SU-DHL-6 (cell line): ENCODE measurements around the gene ZNF565.

Experiments
- H2AFZ ChIP-seq: fragments of 200-600 bp; sonication (generic); 2 replicates; pipeline ENCODE4 v1.6.1; 2014; ENCODE audit warnings: low read depth, mild to moderate bottlenecking, moderate library complexity, mixed read lengths, antibody characterized with exemption, low read length; ENCODE audit not compliant: severe bottlenecking
- H3F3A ChIP-seq: fragments of 200-600 bp; shearing (Covaris generic); 2 replicates; pipeline ENCODE4 v1.6.0; 2016; ENCODE audit warnings: antibody characterized with exemption, mild to moderate bottlenecking; ENCODE audit not compliant: insufficient read depth
- H3K27ac ChIP-seq: fragments of 200-600 bp; sonication (generic); 2 replicates; pipeline ENCODE4 v1.5.1; 2016; ENCODE audit warnings: low read depth, mild to moderate bottlenecking, low read length, moderate library complexity, mixed read lengths
- H3K27me3 ChIP-seq: fragments of 200-600 bp; sonication (generic), shearing (Covaris generic); 2 replicates; pipeline ENCODE4 v1.6.0; 2014; ENCODE audit warnings: mild to moderate bottlenecking, low read length
- H3K36me3 ChIP-seq: fragments of 200-600 bp; sonication (generic); 2 replicates; pipeline ENCODE4 v1.6.1; 2014; ENCODE audit warnings: mild to moderate bottlenecking, low read length, mixed read lengths
- H3K4me2 ChIP-seq: fragments of 300-600, 200-600 bp; shearing (Covaris generic), sonication (generic); 2 replicates; pipeline ENCODE4 v1.6.0; 2014; ENCODE audit warnings: low read length, low read depth, mild to moderate bottlenecking; ENCODE audit not compliant: poor library complexity, severe bottlenecking
- H3K4me3 ChIP-seq: fragments of 200-600 bp; sonication (generic); 2 replicates; pipeline ENCODE4 v1.5.1; 2014; ENCODE audit warnings: antibody characterized with exemption, low read length, mild to moderate bottlenecking, mixed read lengths; ENCODE audit not compliant: insufficient read depth, poor library complexity, severe bottlenecking
- H3K79me2 ChIP-seq: fragments of 200-600 bp; sonication (generic); 2 replicates; pipeline ENCODE4 v1.6.1; 2014; ENCODE audit warnings: mild to moderate bottlenecking, low read length, moderate library complexity; ENCODE audit not compliant: insufficient read depth
- H3K9ac ChIP-seq: fragments of 200-600 bp; sonication (generic); 2 replicates; pipeline ENCODE4 v1.7.0; 2014; ENCODE audit warnings: mild to moderate bottlenecking, low read length
- H3K9me2 ChIP-seq: fragments of 200-600 bp; sonication (generic); replicated peaks from 2 replicates; pipeline ENCODE4 v1.6.1; 2014; ENCODE audit warnings: low read length; ENCODE audit not compliant: insufficient read depth
- H3K9me3 ChIP-seq: fragments of 200-600 bp; sonication (generic); 2 replicates; pipeline ENCODE4 v1.6.1; 2014; ENCODE audit warnings: low read length, mixed read lengths; ENCODE audit not compliant: insufficient read depth
- H4K20me1 ChIP-seq: fragments of 200-600 bp; sonication (generic); 2 replicates; pipeline ENCODE4 v1.6.1; 2014; ENCODE audit warnings: low read depth, mild to moderate bottlenecking, antibody characterized with exemption, low read length, moderate library complexity, mixed read lengths
- EZH2phosphoT487 ChIP-seq: fragments of 200-600 bp; sonication (generic), shearing (Covaris generic); conservative IDR thresholded peaks from 2 replicates; pipeline ENCODE4 v1.6.1; 2018; ENCODE audit warnings: mild to moderate bottlenecking, antibody characterized with exemption, low read length, moderate library complexity, mixed read lengths
- TF ChIP-seq, protein P1 (sequence below): fragments of 200-600 bp; sonication (generic); IDR thresholded peaks from one replicate; pipeline ENCODE4 v1.5.1; 2017; ENCODE audit warnings: antibody characterized with exemption, mild to moderate bottlenecking, low read length, moderate library complexity; ENCODE audit not compliant: insufficient read depth, poor library complexity, severe bottlenecking

ZNF565 gene

GRCh38 chr19:36142496-36142895, 72.0 kb downstream of the ZNF565 start:
- Histone ChIP-seq H3K4me2 (no peak overlapping the region), H3K9me2 (no peaks in the 10 kb centered on the region), H3K4me3 (no peak overlapping the region), H3K27me3 (no peaks in the 10 kb centered on the region), H3K27ac (no peak overlapping the region), H3K36me3 (no peaks in the 10 kb centered on the region), H3K79me2 (peaks cover 13% of the 10 kb centered on the region; the same call in 1 of the 2 replicates), H2AFZ (no peak overlapping the region), H3F3A (no peaks in the 10 kb centered on the region; the same call in 1 of the 2 replicates), H3K9ac (no peak overlapping the region), H3K9me3 (no peaks in the 10 kb centered on the region), H4K20me1 (no peaks in the 10 kb centered on the region)
- TF ChIP-seq EZH2phosphoT487: no peak
- TF ChIP-seq, protein P1, sequence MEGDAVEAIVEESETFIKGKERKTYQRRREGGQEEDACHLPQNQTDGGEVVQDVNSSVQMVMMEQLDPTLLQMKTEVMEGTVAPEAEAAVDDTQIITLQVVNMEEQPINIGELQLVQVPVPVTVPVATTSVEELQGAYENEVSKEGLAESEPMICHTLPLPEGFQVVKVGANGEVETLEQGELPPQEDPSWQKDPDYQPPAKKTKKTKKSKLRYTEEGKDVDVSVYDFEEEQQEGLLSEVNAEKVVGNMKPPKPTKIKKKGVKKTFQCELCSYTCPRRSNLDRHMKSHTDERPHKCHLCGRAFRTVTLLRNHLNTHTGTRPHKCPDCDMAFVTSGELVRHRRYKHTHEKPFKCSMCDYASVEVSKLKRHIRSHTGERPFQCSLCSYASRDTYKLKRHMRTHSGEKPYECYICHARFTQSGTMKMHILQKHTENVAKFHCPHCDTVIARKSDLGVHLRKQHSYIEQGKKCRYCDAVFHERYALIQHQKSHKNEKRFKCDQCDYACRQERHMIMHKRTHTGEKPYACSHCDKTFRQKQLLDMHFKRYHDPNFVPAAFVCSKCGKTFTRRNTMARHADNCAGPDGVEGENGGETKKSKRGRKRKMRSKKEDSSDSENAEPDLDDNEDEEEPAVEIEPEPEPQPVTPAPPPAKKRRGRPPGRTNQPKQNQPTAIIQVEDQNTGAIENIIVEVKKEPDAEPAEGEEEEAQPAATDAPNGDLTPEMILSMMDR: no peak

DNA sequence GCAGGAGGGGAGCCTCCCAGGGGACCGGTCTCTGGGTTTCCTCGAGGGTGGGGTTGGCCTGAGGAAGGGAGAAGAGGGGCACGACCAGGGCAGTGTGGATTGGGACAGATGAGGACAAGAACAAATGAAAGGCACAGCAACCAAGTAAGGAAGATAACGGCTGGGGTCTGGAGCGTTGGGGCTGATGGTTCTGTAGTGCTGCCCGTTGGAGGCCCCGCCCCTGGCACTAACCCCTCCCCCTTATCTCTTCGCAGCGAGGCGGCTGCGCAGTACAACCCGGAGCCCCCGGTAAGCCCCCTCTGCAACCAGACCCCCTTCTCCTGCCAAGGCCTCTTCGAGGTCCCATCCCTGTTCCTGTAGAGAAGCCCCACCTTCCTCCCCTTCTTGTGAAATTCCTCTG, 72.4 kb downstream of the ZNF565 start:
- H3K27me3 ChIP-seq: no peaks in the 10 kb centered on the region
- TF ChIP-seq EZH2phosphoT487: no peak
- TF ChIP-seq, protein P1: no peak

DNA sequence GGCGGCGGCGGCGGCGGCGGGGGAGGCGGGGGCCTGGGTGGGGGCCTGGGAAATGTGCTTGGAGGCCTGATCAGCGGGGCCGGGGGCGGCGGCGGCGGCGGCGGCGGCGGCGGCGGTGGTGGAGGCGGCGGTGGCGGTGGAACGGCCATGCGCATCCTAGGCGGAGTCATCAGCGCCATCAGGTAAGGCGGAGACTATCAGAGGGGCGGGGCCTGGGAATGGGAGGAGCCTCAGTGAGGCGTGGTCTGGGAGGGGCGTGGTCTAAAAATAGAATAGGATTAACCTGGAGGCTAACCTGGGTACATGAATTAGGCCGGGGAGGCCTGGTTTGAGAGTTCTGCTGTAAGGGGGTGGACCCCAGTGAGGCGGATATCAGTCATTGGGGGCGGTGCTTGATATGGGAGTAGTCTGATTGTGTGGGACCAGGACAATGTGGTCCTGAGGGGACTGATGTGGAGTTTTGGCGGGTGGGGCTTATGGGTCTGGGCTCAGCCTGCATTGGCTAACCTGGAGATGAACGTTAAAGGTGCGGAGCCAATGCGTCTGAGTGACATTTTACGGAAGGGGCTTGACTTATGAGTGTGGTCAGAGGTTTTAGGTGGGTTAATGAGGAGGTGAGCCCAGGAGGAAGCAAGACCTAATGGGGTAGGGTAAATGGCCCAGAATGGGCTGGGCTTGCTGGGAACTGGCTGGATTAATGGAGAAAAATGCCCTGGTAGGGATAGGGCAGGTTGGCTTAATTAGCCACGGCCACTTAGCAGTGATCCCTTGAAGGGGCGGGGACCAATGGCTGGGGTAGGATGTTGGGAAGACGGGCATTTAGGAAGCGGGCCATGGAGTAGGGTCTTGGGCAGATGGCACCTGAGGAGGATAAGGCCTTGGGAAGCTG, 73.2 kb downstream of the ZNF565 start:
- H3K27ac ChIP-seq: peak overlapping the region; percentile 68; the same call in 1 of the 2 replicates
- peak overlapping the region; percentile 91 for H3K9ac ChIP-seq
- H3K4me3 ChIP-seq: peak overlapping the region; percentile 93
- no peaks in the 10 kb centered on the region for H3K27me3 ChIP-seq
- TF ChIP-seq, protein P1: no peak
- TF ChIP-seq EZH2phosphoT487: no peak
- H3K9me2 ChIP-seq: no peaks in the 10 kb centered on the region
- peaks cover 13% of the 10 kb centered on the region; the same call in 1 of the 2 replicates for H3K79me2 ChIP-seq
- H3K4me2 ChIP-seq: peak overlapping the region; percentile 73
- H3K36me3 ChIP-seq: no peaks in the 10 kb centered on the region
- no peaks in the 10 kb centered on the region for H4K20me1 ChIP-seq
- H2AFZ ChIP-seq: no peak overlapping the region
- H3F3A ChIP-seq: peaks cover 7% of the 10 kb centered on the region; the same call in 1 of the 2 replicates
- H3K9me3 ChIP-seq: no peaks in the 10 kb centered on the region

More for the DNA sequence above, 72.4 kb downstream of the ZNF565 start:
- no peaks in the 10 kb centered on the region for H3K9me3 ChIP-seq
- H3F3A ChIP-seq: peaks cover 2% of the 10 kb centered on the region; the same call in 1 of the 2 replicates
- no peak overlapping the region for H3K9ac ChIP-seq
- H3K36me3 ChIP-seq: no peaks in the 10 kb centered on the region
- H3K79me2 ChIP-seq: peaks cover 13% of the 10 kb centered on the region; the same call in 1 of the 2 replicates
- no peak overlapping the region for H3K27ac ChIP-seq
- H2AFZ ChIP-seq: no peak overlapping the region
- H3K4me2 ChIP-seq: no peak overlapping the region
- no peak overlapping the region for H3K4me3 ChIP-seq
- H3K9me2 ChIP-seq: no peaks in the 10 kb centered on the region
- no peaks in the 10 kb centered on the region for H4K20me1 ChIP-seq
